AG09309 (cell line): ENCODE measurements around the gene GSK3B.
"Not testable (repeated sequence)": the region's sequence is repeated elsewhere in the genome, so short reads cannot be mapped to it uniquely, and the experiment has no call there.

ENCODE experiments used
- DNase-seq: peaks from one replicate; pipeline ENCODE4 v3.0.0-alpha.2; 2010; ENCODE audit warnings: low read depth
- H3K4me3 ChIP-seq: 2 replicates; pipeline ENCODE4 v1.5.1; 2011; ENCODE audit warnings: mild to moderate bottlenecking, low read depth, low read length, moderate library complexity; ENCODE audit not compliant: control insufficient read depth
- TF ChIP-seq, protein P1 (sequence below): IDR thresholded peaks from 2 replicates; pipeline ENCODE4 v1.5.1; 2011; ENCODE audit warnings: mild to moderate bottlenecking, low read depth, low read length, inconsistent platforms; ENCODE audit not compliant: insufficient read depth, control insufficient read depth; ENCODE audit errors: missing control alignments

The GSK3B gene

GRCh38 chr3:120062474-120062873 is 31.8 kb downstream of the GSK3B start:
- H3K4me3 ChIP-seq = no peak overlapping the region
- TF ChIP-seq, protein P1, sequence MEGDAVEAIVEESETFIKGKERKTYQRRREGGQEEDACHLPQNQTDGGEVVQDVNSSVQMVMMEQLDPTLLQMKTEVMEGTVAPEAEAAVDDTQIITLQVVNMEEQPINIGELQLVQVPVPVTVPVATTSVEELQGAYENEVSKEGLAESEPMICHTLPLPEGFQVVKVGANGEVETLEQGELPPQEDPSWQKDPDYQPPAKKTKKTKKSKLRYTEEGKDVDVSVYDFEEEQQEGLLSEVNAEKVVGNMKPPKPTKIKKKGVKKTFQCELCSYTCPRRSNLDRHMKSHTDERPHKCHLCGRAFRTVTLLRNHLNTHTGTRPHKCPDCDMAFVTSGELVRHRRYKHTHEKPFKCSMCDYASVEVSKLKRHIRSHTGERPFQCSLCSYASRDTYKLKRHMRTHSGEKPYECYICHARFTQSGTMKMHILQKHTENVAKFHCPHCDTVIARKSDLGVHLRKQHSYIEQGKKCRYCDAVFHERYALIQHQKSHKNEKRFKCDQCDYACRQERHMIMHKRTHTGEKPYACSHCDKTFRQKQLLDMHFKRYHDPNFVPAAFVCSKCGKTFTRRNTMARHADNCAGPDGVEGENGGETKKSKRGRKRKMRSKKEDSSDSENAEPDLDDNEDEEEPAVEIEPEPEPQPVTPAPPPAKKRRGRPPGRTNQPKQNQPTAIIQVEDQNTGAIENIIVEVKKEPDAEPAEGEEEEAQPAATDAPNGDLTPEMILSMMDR = no peak
- DNase-seq = no peak

- DNase-seq = no peak
These were observed 35.0 kb downstream of the GSK3B start for GRCh38 chr3:120059081-120059864.

DNA sequence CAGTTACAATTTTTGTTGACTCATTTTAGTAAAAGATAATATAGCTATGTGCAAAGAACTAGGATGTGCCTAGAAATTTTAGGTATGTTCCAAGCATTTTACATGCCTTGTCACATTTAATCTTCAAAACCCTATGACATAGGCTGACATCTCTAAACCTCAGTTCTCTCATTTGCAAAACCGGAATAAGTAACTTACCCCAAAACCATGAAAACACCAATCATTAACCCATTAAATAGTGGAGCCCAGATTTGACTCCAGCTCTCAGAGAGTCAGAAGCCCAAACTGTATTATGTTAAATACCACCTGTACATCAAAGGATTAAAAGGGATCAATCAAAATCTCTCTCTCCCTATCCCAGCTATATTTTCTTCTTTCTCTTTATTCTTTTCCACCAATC is 36.6 kb downstream of the GSK3B start:
- no peak for DNase-seq
- no peak overlapping the region for H3K4me3 ChIP-seq
- TF ChIP-seq, protein P1 = no peak

More at GRCh38 chr3:120059081-120059864, 35.0 kb downstream of the GSK3B start:
- H3K4me3 ChIP-seq = no peak overlapping the region
- TF ChIP-seq, protein P1 = no peak

DNA sequence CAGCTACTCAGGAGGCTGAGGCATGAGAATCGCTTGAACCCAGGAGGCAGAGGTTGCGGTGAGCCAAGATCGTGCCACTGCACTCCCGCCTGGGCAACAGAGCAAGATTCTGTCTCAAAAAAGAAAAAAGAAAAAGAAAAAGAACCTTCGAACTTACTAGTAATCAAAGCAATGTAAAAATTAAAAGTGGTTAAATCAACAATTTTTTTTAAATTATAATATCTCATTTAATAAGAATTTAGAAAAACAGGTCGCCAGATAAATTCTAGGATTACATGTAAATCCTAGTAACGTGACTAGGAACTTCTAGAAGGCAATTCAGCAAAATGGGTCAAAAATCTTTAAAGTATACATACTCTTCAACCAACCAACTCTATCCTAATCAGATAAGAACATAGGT is 37.2 kb downstream of the GSK3B start:
- TF ChIP-seq, protein P1 = no peak
- DNase-seq = no peak
- no peak overlapping the region for H3K4me3 ChIP-seq

GRCh38 chr3:120053647-120054046 is 40.6 kb downstream of the GSK3B start:
- H3K4me3 ChIP-seq, DNase-seq: not testable (repeated sequence)

DNA sequence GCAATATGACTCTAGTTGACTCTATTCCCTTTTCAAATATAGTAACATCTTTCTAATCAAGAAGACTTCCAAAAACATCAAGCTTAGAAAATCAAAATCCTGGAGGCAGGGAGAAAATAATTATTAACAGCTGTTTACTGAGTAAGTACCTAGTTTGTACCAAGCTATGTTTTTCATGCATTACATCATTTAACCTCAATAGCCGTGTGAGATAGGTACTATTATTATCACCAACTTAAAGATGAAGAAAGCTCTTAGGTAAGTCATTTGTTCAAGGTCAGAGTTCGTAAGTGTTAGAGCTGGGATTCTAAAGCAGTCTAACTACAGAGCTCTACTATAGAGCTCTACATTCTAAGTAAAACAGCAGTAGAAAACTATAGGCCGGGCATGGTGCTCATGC is 41.6 kb downstream of the GSK3B start:
- DNase-seq = no peak
- TF ChIP-seq, protein P1 = no peak
- H3K4me3 ChIP-seq = no peak overlapping the region

DNA sequence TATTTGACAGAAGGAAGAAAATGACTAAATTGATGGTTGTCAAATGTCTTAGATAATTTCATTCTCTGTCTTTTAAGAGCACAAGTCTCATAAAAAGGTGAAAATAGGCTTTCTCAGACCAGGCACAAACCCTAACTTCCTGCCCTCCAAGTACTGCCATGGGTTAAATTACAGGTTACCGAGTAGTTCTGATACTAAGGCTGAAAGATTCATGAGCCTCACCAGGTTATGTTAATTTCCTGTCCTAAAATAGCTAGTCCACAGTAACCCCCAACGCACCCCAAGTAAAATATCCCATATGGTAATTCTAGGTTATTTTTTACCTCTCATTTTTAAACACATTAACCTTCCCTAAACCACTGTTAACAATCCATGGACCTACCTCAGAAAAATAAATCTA is 42.0 kb downstream of the GSK3B start:
- DNase-seq = no peak
- TF ChIP-seq, protein P1 = no peak
- no peak overlapping the region for H3K4me3 ChIP-seq

DNA sequence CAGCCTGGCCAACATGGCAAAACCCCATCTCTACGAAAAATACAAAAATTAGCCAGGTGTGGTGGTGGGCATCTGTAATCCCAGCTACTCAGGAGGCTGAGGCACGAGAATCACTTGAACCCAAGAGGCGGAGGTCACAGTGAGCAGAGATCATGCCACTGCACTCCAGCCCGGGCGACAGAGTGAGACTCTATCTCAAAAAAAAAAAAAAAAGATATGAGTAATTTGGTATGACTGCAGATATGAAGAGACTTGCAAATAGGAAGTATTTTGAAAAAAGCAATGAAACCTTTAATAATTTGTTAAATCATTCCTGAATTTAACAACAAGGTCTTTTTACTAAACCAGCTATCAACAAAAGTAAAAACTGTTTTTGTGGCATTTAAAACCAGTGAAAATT is 42.7 kb downstream of the GSK3B start:
- DNase-seq, H3K4me3 ChIP-seq: not testable (repeated sequence)
